GM19023 (cell line): Measurements from ENCODE around the gene UPF3B.
A peak's percentile ranks its signal among the peaks of the same experiment; 100 is the strongest.
"Not testable (repeated sequence)": the region's sequence is repeated elsewhere in the genome, so short reads cannot be mapped to it uniquely, and the experiment has no call there.

Experiments
- ATAC-seq: cut with Tn5 transposase; IDR thresholded peaks from one replicate; pipeline ENCODE4 v1.9.1; 2021; ENCODE audit warnings: mild to moderate bottlenecking, moderate library complexity; ENCODE audit not compliant: unreplicated experiment

The UPF3B gene

DNA sequence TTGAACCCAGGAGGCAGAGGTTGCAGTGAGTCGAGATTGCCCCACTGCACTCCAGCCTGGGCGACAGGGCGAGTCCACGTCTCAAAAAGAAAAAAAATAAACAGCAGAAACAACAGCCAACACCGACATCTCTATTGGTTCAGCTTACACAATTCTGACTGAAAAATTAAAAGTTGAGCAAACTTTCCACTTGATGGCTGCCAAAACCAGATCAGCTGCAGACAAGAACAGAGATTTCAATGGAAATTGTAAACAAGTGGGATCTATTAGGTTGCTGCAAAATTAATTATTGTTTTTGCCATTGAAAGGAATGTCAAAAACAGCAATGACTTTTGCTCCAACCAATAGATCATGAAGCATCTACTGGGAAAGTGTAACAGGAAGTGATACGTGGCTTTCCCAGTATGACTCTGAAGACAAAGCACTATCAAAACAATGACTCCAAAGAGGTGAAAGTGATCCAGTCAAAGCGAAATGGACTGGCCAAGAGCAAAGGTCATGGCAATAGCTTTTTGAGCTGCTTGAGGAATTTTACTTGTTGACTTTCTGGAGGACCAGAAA is 26.3 kb downstream of the UPF3B start:
- ATAC-seq: no peak

DNA sequence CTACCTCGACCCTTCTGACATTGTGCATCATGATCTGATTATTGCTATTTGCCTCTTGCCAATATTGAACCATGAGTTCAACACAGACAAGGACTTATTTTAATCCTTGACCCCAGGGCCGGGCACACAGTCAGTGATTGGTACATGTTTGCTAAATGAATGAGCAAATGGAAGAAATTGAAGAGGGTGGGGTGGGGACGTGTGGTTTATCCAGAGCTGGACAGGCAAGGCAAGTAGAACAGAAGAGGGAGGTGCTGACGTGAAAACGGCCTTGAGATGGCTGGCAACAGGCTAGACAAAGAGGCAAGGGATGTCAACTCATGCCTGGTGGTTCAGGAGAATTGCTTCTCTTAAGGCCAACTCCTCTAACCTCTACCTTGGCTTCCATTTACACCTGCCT is 28.5 kb downstream of the UPF3B start:
- ATAC-seq: not testable (repeated sequence)

DNA sequence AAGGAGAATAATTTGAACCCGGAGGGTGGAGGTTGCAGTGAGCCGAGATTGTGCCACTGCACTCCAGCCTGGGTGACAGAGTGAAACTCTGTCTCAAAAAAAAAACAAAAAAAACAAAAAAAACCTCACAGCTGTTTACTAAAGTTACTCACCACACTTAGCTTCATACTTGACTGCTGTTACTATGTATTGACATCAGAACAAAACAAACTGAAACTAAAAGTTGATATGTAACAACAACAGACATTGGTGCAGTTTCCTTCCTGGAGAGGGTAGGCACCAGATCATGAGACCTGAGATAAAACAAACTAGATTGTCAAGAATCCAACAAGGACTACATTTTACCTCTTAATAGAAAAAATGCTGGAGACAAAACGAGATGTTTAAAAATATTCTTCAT is 31.1 kb downstream of the UPF3B start:
- ATAC-seq: peak; percentile 91

DNA sequence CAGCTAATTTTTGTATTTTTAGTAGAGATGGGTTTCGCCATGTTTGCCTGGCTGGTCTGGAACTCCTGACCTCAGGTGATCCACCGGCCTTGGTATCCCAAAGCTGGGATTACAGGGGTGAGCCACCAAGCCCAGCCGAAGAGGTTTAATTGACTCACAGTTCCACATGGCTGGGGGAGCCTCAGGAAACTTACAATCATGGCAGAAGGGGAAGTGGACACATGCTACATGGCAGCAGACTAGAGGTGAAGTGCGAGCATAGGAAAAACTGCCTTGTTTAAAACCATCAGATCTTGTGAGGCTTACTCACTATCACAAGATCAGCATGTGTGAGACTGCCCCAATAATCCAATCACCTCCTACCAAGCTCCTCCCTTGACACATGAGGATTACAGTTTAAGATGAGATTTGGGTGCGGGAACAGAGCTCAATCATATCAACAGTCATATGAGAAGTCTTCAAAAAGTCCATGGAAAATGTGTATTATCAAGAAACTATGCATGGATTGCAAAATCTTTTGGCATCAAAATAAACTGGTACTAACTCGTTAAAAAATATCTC is 35.6 kb downstream of the UPF3B start:
- no peak for ATAC-seq

DNA sequence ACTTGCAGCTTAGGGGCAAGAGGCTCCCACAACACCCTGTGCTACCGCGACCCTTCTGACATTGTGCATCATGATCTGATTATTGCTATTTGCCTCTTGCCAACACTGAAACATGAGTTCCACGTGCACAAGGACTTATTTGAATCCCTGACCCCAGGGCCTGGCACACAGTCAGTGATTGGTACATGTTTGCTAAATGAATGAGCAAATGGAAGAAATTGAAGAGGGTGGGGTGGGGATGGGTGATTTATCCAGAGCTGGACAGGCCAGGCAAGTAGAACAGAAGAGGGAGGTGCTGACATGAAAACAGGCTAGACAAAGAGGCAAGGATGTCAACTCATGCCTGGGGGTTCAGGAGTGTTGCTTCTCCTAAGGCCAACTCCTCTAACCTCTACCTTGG is 36.5 kb downstream of the UPF3B start:
- no peak for ATAC-seq

DNA sequence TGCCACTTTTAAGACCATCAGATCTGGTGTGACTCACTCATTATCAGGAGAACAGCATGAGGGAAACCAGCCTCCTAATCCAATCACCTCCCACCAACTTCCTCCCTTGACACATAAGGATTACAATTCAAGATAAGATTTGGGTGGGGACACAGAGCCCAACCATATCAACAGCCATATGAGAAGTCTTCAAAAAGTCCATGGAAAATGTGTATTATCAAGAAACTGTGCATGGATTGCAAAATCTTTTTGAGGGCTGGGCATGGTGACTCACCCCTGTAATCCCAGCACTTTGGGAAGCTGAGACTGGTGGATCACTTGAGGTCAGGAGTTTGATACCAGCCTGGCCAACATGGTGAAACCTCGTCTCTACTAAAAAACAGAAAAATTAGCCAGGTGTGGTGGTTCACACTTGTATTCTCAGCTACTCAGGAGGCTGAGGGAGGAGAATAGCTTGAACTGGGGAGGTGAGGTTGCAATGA is 43.5 kb downstream of the UPF3B start:
- no peak for ATAC-seq

DNA sequence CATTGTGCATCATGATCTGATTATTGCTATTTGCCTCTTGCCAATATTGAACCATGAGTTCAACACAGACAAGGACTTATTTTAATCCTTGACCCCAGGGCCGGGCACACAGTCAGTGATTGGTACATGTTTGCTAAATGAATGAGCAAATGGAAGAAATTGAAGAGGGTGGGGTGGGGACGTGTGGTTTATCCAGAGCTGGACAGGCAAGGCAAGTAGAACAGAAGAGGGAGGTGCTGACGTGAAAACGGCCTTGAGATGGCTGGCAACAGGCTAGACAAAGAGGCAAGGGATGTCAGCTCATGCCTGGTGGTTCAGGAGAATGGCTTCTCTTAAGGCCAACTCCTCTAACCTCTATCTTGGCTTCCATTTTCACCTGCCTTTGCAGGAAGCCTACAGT is 44.3 kb downstream of the UPF3B start:
- not testable (repeated sequence) for ATAC-seq

DNA sequence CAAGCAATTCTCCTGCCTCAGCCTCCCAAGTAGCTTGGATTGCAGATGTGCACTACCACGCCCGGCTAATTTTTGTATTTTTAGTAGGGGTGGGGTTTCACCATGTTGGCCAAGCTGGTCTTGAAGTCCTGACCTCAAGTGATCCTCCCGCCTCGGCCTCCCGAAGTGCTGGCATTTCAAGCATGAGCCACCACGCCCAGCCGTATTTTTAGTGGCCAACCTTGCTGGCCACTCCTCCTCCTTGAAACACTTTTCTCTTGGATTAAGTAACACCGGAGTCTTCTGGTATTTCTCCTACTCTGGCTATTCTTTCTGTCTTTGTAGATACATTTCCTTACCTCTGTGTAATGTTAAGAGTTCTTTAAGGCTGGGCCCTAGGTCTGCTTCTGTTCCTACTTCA is 50.2 kb downstream of the UPF3B start:
- ATAC-seq: no peak

DNA sequence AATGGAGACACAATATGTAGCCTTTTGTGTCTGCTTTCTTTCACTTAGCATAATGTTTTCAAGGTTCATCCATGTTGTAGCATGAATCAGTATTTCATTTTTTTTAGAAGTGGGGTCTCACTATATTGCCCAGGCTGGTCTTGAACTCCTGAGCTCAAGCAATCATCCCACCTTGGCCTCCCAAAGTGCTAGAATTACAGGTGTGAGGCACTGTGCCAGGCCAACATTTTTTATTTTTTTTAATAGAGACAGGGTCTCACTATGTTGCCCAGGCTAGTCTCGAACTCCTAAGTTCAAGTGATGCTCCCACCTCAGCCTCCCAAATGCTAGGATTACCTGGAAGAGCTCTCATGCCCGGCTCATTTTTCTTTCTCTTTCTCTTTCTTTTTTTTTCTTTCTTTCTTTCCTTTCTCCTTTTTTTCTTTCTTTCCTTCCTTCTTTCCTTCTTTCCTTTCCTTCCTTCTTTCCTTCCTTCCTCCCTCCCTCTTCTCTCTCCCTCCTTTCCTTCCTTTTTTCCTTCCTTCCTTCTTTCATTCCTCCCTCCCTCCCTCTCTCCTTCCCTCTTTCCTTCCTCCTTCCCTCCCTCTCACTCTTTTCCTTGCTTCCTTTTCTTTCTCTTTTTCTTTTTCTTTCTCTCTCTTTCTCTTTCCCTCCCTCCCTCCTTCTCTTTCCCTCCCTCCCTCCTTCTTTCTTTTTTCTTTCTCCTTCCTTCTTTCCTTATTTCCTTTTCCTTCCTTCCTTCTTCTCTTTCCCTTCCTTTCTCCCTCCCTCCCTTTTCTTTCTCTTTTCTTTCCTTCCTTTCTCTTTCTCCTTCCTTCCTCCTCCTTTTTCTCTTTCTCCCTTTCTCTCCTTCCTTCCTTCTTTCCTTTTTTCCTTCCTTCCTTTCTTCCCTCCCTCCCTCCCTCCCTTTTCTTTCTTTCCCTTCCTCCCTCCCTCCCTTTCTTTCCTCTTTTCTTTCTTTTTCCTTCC is 51.2 kb downstream of the UPF3B start:
- no peak for ATAC-seq

DNA sequence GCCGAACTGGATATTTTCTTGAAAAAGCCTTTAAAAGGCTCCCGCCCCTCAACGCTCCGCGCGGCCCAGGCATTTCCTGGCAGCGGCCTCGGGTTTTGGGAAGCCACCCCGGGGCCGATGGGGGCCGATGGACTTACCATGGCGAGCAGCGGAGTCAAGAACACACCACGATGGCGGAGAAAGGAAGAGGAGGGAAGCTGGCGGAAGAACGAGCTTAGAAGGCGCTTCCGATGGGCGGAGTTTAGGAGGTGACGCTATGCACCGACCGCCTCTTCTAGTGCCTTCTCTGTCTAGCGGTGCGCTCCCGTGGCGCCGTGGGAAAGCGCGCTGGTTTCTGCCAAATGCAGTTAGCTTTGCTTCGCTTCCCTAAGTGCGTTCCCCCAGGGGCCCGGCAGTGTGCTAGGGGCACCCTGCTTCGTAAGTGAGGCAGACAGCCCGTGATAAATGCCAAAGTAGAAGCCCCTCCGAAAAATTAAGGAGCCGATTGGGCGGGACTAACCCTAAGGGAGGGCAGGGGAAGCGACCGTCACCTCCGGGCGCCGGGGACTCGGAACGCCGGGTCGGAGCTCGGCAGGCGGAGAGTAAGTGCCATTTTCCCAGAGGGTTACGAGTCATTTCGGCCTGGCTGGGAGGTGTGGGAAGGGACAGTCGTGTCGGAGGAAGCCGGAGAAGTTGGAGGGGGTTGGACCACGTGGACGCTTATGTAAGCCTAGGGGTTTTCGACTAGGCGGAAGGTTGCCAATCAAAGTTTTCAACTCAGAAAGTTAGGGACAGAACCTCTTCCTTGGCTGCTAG is 61.1 kb downstream of the UPF3B start, which contains the start of gene RPL39:
TSS of gene RPL39 (minus strand) at position 194 of the 795 bp plus-strand sequence. CDS start at position 140, 54 bp downstream.
- ATAC-seq: peak; percentile 91

DNA sequence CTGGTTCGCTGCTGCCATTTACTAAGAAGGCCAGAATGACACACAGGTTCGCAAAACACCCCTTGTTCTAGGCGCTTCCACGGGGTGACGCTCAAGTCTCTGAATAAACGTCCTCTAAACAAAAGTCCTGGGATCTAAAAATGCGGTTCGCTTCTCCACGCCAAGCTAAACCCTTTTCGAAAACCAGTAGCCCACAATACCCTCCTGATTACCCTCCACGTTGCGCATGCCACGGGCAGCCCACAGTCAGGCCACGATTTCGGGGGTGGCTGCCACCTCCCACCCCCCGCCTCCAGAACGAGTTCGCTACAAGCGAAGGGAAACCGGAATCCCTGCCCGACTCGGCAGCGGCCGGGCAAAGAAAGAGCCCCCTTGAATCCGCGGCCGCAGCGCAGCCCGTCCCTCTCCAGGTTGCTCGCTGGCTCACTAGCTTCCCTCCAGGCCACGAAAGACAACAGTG is 61.8 kb downstream of the UPF3B start:
- peak; percentile 19 for ATAC-seq

DNA sequence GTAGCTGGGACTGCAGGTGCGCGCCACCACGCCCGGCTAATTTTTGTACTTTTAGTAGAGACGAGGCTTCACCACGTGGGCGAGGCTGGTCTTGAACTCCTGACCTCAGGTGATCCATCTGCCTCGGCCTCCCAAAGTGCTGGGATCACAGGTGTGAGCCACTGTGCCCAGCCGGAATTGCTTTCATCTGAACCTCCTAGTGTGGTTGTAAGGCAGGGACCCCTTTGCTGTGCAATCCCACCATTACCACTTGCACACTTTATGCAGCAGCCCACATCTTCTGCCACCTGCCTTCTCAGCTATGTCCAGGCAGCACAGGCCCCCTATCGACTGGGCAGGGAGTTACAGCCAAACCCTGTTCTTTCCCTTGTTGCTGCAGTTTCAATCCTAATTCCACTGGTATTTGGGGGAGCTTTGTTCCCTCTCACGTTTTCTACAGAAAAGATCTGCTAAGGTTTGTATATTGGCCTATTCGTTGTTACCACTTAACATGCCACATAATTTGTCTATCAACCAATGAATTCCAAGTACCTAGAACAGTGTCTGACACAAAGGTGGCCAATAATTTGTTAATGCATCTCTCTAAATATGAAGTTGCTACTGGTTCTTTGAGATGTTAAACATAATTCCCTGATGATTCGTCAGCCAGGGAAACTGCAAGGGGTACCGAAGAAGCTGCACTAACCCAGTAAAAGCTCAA is 67.9 kb downstream of the UPF3B start:
- no peak for ATAC-seq
